GM23248 (cell line): ENCODE results near the gene LGALS3. TPM values are rescaled to one million over a fixed set of nuclear protein-coding genes. Genes with fewer than 3 reads are reported as not detected.
A peak's percentile ranks its signal among the peaks of the same experiment; 100 is the strongest.
"Not testable (repeated sequence)": the region's sequence is repeated elsewhere in the genome, so short reads cannot be mapped to it uniquely, and the experiment has no call there.

ENCODE experiments used
- DNase-seq: peaks from one replicate; pipeline ENCODE4 v3.0.0-alpha.2; 2015
- H2AFZ ChIP-seq: fragments of 200-600 bp; sonication (generic); 2 replicates; pipeline ENCODE4 v1.6.1; 2016; ENCODE audit warnings: antibody characterized with exemption
- H3F3A ChIP-seq: fragments of 200-600 bp; sonication (generic); 2 replicates; pipeline ENCODE4 v1.6.1; 2016; ENCODE audit warnings: mild to moderate bottlenecking, antibody characterized with exemption, mixed run types; ENCODE audit not compliant: insufficient read depth
- H3K27ac ChIP-seq: fragments of 200-600 bp; sonication (generic); 2 replicates; pipeline ENCODE4 v1.5.1; 2016; ENCODE audit warnings: mild to moderate bottlenecking
- H3K27me3 ChIP-seq: fragments of 200-600 bp; sonication (generic); replicated peaks from 2 replicates; pipeline ENCODE4 v1.6.1; 2016; ENCODE audit warnings: mild to moderate bottlenecking; ENCODE audit not compliant: insufficient read depth
- H3K36me3 ChIP-seq: fragments of 200-600 bp; sonication (generic); 2 replicates; pipeline ENCODE4 v1.6.1; 2016; ENCODE audit warnings: low read depth, mild to moderate bottlenecking
- H3K4me1 ChIP-seq: fragments of 200-600 bp; sonication (generic); 2 replicates; pipeline ENCODE4 v1.6.1; 2016; ENCODE audit warnings: mild to moderate bottlenecking; ENCODE audit not compliant: insufficient read depth
- H3K4me2 ChIP-seq: fragments of 200-600 bp; sonication (generic); one replicate; pipeline ENCODE4 v1.6.1; 2016; ENCODE audit warnings: mild to moderate bottlenecking; ENCODE audit not compliant: unreplicated experiment
- H3K4me3 ChIP-seq: fragments of 200-600 bp; sonication (generic); 2 replicates; pipeline ENCODE4 v1.5.1; 2016; ENCODE audit warnings: mild to moderate bottlenecking
- H3K79me2 ChIP-seq: fragments of 200-600 bp; sonication (generic); 2 replicates; pipeline ENCODE4 v1.6.1; 2016; ENCODE audit warnings: mild to moderate bottlenecking; ENCODE audit not compliant: insufficient read depth
- H3K9ac ChIP-seq: fragments of 200-600 bp; sonication (generic); 2 replicates; pipeline ENCODE4 v1.6.1; 2016; ENCODE audit warnings: mild to moderate bottlenecking
- H3K9me2 ChIP-seq: fragments of 200-600 bp; sonication (generic); 2 replicates; pipeline ENCODE4 v1.6.1; 2016; ENCODE audit warnings: mixed run types, mild to moderate bottlenecking, moderate library complexity; ENCODE audit not compliant: insufficient read depth
- H3K9me3 ChIP-seq: fragments of 200-600 bp; sonication (generic); one replicate; pipeline ENCODE4 v1.6.1; 2017; ENCODE audit warnings: low read depth
- H4K20me1 ChIP-seq: fragments of 200-600 bp; sonication (generic); 2 replicates; pipeline ENCODE4 v1.6.0; 2016; ENCODE audit not compliant: insufficient read depth
- EZH2 ChIP-seq: fragments of 200-600 bp; sonication (generic); IDR thresholded peaks from 2 replicates; pipeline ENCODE4 v1.6.1; 2018; ENCODE audit warnings: antibody characterized with exemption, mild to moderate bottlenecking; ENCODE audit not compliant: insufficient read depth, poor library complexity, severe bottlenecking
- EZH2phosphoT487 ChIP-seq: fragments of 200-600 bp; sonication (generic); IDR thresholded peaks from 2 replicates; pipeline ENCODE4 v1.6.1; 2018; ENCODE audit warnings: antibody characterized with exemption, moderate library complexity, mild to moderate bottlenecking, low read depth; ENCODE audit not compliant: insufficient read depth
- WGBS, 2 experiments: methylation state at CpG; one replicate each; pipeline ENCODE4 v1.1.6; 2015 to 2017; ENCODE audit warnings: low lambda C conversion rate in 2 of 2, low coverage in 1 of 2; ENCODE audit errors: missing lambda C conversion rate in 2 of 2; 5-methylcytosine and 5-hydroxymethylcytosine counted together
- in situ Hi-C: fragments of 300-500 bp; cut with MboI; formaldehyde crosslinking; loops from 2 replicates; pipeline ENCODE4 v1.15.0; 2020
- polyA plus RNA-seq: library from polyadenylated mRNA; unstranded; fragments of >200 nt; fragmentation: Nextera tagmentation; extraction: Ambion mirVana; gene quantifications from 2 replicates; pipeline ENCODE4 v1.2.1, GENCODE V29; 2016
- total RNA-seq: library from RNA; depleted of rRNA; stranded (reverse); fragments of >200 nt; shearing (Covaris generic); gene quantifications from 2 replicates; pipeline ENCODE4 v1.2.3, GENCODE V29; 2014; rRNA removed

LGALS3 gene
- total RNA-seq (297 and 363 TPM in 2 replicates), polyA plus RNA-seq (541 and 553 TPM in 2 replicates)

GRCh38 chr14:55129086-55129427 is at the start of gene LGALS3:
Gene LGALS3 (plus strand): TSS chr14:55129252. CDS start chr14:55137374, 8,122 bp downstream.
- Histone ChIP-seq H2AFZ (peak within 1 kb of the TSS; percentile 76), H3F3A (peaks cover 65% of the 10 kb centered on the region), H3K27ac (peak within 1 kb of the TSS; percentile 89), H3K4me3 (peak within 1 kb of the TSS; percentile 95), H3K4me2 (peak within 1 kb of the TSS; percentile 85), H3K79me2 (peaks cover 43% of the 10 kb centered on the region), H4K20me1 (no peaks in the 10 kb centered on the region; the same call in 1 of the 2 replicates), H3K9me2 (no peaks in the 10 kb centered on the region), H3K9me3 (no peaks in the 10 kb centered on the region), H3K27me3 (no peaks in the 10 kb centered on the region), H3K4me1 (peaks cover 48% of the 10 kb centered on the region), H3K9ac (peak within 1 kb of the TSS; percentile 99), H3K36me3 (peaks cover 10% of the 10 kb centered on the region; the same call in 1 of the 2 replicates)
- in situ Hi-C loops = no loop called here
- peak; percentile 88 for DNase-seq
- 0 to 1% methylated on average over 18 to 44 of the region's 50 CpGs for WGBS, 2 experiments
- no peak for TF ChIP-seq EZH2phosphoT487
- no peak for TF ChIP-seq EZH2

GRCh38 chr14:55079961-55080360 is 49.1 kb upstream of the LGALS3 start:
- in situ Hi-C loops, H3F3A ChIP-seq: not testable (repeated sequence)

GRCh38 chr14:55084401-55085059 is 44.5 kb upstream of the LGALS3 start:
- Histone ChIP-seq H3K36me3 (no peaks in the 10 kb centered on the region), H3K4me1 (0 out of 2 replicates have a peak, but pooled peaks cover 6% of the 10 kb centered on the region), H4K20me1 (no peaks in the 10 kb centered on the region), H3K27me3 (no peaks in the 10 kb centered on the region), H3K79me2 (no peaks in the 10 kb centered on the region), H3K9me2 (no peaks in the 10 kb centered on the region), H3K4me2 (no peak overlapping the region), H3K9me3 (no peaks in the 10 kb centered on the region), H3K27ac (no peak overlapping the region), H3K4me3 (no peak overlapping the region), H3F3A (no peaks in the 10 kb centered on the region), H2AFZ (no peak overlapping the region), H3K9ac (no peak overlapping the region)
- TF ChIP-seq EZH2phosphoT487 (no peak), EZH2 (no peak)
- DNase-seq = no peak
- in situ Hi-C loops = no loop called here

More at GRCh38 chr14:55079961-55080360, 49.1 kb upstream of the LGALS3 start:
- not testable (repeated sequence) for H3K9ac ChIP-seq, H3K79me2 ChIP-seq, H4K20me1 ChIP-seq, H3K27me3 ChIP-seq, H2AFZ ChIP-seq, DNase-seq, H3K4me2 ChIP-seq, H3K9me3 ChIP-seq, H3K4me3 ChIP-seq, H3K36me3 ChIP-seq, H3K27ac ChIP-seq, H3K9me2 ChIP-seq
- H3K4me1 ChIP-seq = peaks cover 14% of the 10 kb centered on the region; the same call in 1 of the 2 replicates
- 80 to 81% methylated on average over 6 of the region's 6 CpGs for WGBS, 2 experiments

GRCh38 chr14:55085060-55085660 is 43.9 kb upstream of the LGALS3 start:
- no peaks in the 10 kb centered on the region for H3K9me3 ChIP-seq
- DNase-seq = no peak
- H4K20me1 ChIP-seq = no peaks in the 10 kb centered on the region
- in situ Hi-C loops = no loop called here
- TF ChIP-seq EZH2 (no peak), EZH2phosphoT487 (no peak)
- H3K4me2 ChIP-seq = no peak overlapping the region
- no peaks in the 10 kb centered on the region for H3K36me3 ChIP-seq
- H3K27me3 ChIP-seq = no peaks in the 10 kb centered on the region
- no peak overlapping the region for H3K27ac ChIP-seq
- no peak overlapping the region for H3K4me3 ChIP-seq
- 67 to 76% methylated on average over 4 of the region's 4 CpGs for WGBS, 2 experiments
- H2AFZ ChIP-seq = no peak overlapping the region
- H3F3A ChIP-seq = no peaks in the 10 kb centered on the region
- H3K9me2 ChIP-seq = no peaks in the 10 kb centered on the region
- H3K9ac ChIP-seq = no peak overlapping the region
- H3K4me1 ChIP-seq = 0 out of 2 replicates have a peak, but pooled peaks cover 6% of the 10 kb centered on the region
- H3K79me2 ChIP-seq = no peaks in the 10 kb centered on the region
